ENCODE results near the gene PAM16. TPM values are rescaled to one million over a fixed set of nuclear protein-coding genes. Genes with fewer than 3 reads are reported as not detected.

PAM16 gene
- total and polyA plus RNA-seq, 9 of the 15 experiments (the other 6 are each of a cell fraction or from before 2014, with no cell fraction given) = 38.7 to 273 (median 79.3) TPM

DNA sequence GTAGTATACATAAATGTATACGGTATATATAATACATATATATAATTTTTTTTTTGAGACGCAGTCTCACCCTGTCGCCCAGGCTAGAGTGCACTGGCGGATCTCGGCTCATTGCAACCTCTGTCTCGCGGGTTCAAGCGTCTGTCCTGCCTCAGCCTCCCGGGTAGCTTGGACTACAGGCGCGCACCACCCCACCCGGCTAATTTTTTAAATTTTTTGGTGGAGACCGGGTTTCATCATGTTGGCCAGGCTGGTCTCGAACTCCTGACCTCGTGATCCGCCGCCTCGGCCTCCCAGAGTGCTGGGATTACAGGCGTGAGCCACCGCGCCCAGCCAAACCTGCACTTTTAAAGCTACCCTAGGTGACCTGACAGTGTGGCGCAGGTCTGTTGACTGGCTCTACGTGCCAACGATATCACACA lies 745 bp downstream of the PAM16 start:
- Histone ChIP-seq H3K36me3 (ENCODE audit: control insufficient read depth, insufficient read depth, low read length) (peaks cover 46% of the 10 kb centered on the region; the same call in 2 of the 3 replicates), H3K79me2 (ENCODE audit: control insufficient read depth, insufficient read depth, low read length) (peaks cover 57% of the 10 kb centered on the region), H3K27ac (ENCODE audit: extremely low read depth, low read depth, low read length) (peak overlapping the region; percentile 97), H3K4me2 (ENCODE audit: insufficient read depth, low read length) (peak overlapping the region; percentile 100), H3K9me3 (replicated peaks; ENCODE audit: control insufficient read depth, insufficient read depth, low read depth, low read length) (peaks cover 4% of the 10 kb centered on the region; the same call in 1 of the 2 replicates), H3K9me1 (ENCODE audit: control insufficient read depth, insufficient read depth, low read length) (no peaks in the 10 kb centered on the region), H3K4me1 (replicated peaks in 1 of 2; ENCODE audit: control insufficient read depth in 2 of 2, insufficient read depth in 2 of 2, low read length in 2 of 2) (peaks cover 22 to 46% of the 10 kb centered on the region in 2 experiments; a peak in 4 of 5 replicates), H2AFZ (ENCODE audit: low read depth, low read length) (peak overlapping the region; percentile 81; the same call in 1 of the 2 replicates), H3K27me3 (ENCODE audit: control insufficient read depth in 2 of 2, insufficient read depth in 2 of 2, low read length in 2 of 2) (no peaks in the 10 kb centered on the region), H3K9ac (ENCODE audit: insufficient read depth in 1 of 2, low read depth in 2 of 2, low read length in 2 of 2) (peak overlapping the region; percentile 98 to 100), H4K20me1 (replicated peaks; ENCODE audit: control insufficient read depth, insufficient read depth, low read length) (peaks cover 11% of the 10 kb centered on the region; the same call in 1 of the 2 replicates), H3K4me3 (peak overlapping the region; percentile 97)
- no peak for DNase-seq (ENCODE audit: extremely low read depth in 1 of 4, low spot score in 3 of 4)
- ChIA-PET CTCF (ENCODE audit: low intra/inter-chr PET ratio) (no interaction called here), POLR2A (interaction anchor here (0.6 to 1.4 kb wide), 8 partner anchors 11 to 467 kb away, joined by 3 to 4 read pairs (median 3); no protein-coding TSS in a partner anchor)
- BruUV-seq (replicated peaks) = no TSS peak
- under 1% methylated on average over 24 of the region's 24 CpGs for WGBS (ENCODE audit: insufficient coverage, low coverage, missing lambda C conversion rate)
- in situ Hi-C loops (cut with MboI) = no loop called here
- peak; percentile 9; the same call in 2 of the 3 replicates for ATAC-seq
- intact Hi-C loops (cut with micrococcal nuclease) = no loop called here
- FAIRE-seq = no peak
- no peak for TF ChIP-seq MBD2 (IDR thresholded peaks at IDR 0.05; ENCODE audit: borderline replicate concordance, low read depth)
- TF ChIP-seq GABPA (tag; conservative IDR thresholded peaks at IDR 0.05; ENCODE audit: low read depth) = 0 out of 2 replicates have a peak, but pooled peaks have one; percentile 9
- no peak for TF ChIP-seq ZNF134 (CRISPR knock-in tag; conservative IDR thresholded peaks at IDR 0.05)
- TF ChIP-seq, protein P1, sequence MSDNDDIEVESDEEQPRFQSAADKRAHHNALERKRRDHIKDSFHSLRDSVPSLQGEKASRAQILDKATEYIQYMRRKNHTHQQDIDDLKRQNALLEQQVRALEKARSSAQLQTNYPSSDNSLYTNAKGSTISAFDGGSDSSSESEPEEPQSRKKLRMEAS (CRISPR knock-in tag; IDR thresholded peaks at IDR 0.05) = 0 out of 2 replicates have a peak, but pooled peaks have one; percentile 38
- TF ChIP-seq, protein P2, sequence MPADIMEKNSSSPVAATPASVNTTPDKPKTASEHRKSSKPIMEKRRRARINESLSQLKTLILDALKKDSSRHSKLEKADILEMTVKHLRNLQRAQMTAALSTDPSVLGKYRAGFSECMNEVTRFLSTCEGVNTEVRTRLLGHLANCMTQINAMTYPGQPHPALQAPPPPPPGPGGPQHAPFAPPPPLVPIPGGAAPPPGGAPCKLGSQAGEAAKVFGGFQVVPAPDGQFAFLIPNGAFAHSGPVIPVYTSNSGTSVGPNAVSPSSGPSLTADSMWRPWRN (IDR thresholded peaks at IDR 0.05; ENCODE audit: low read depth) = no peak
- peak; percentile 51; the same call in 1 of the 2 replicates for TF ChIP-seq NBN (IDR thresholded peaks at IDR 0.05; ENCODE audit: low read depth)
- peak; percentile 17; the same call in 1 of the 2 replicates for TF ChIP-seq NR2C1 (IDR thresholded peaks at IDR 0.05)
- TF ChIP-seq NR2C1 (tag; IDR thresholded peaks at IDR 0.05) = no peak
- peak; percentile 66; the same call in 1 of the 2 replicates for TF ChIP-seq ADNP (tag; IDR thresholded peaks at IDR 0.05)
- TF ChIP-seq SMARCE1 (IDR thresholded peaks at IDR 0.05) = peak; percentile 46; the same call in 1 of the 2 replicates
- peak; percentile 55; the same call in 1 of the 2 replicates for TF ChIP-seq SMARCA4 (IDR thresholded peaks at IDR 0.05)
- TF ChIP-seq BCOR (IDR thresholded peaks at IDR 0.05) = peak; percentile 85; the same call in 1 of the 2 replicates
- TF ChIP-seq ZNF644 (tag; IDR thresholded peaks at IDR 0.05; ENCODE audit: low read depth) = 0 out of 2 replicates have a peak, but pooled peaks have one; percentile 54
- no peak for TF ChIP-seq ZNF668 (CRISPR knock-in tag; IDR thresholded peaks at IDR 0.05)
- TF ChIP-seq ZNF143 (CRISPR knock-in tag; IDR thresholded peaks at IDR 0.05) = 0 out of 2 replicates have a peak, but pooled peaks have one; percentile 38
- TF ChIP-seq TOE1 (IDR thresholded peaks at IDR 0.05; ENCODE audit: borderline replicate concordance) = peak; percentile 76
- no peak for TF ChIP-seq TOE1 (CRISPR knock-in tag; IDR thresholded peaks at IDR 0.05; ENCODE audit: borderline replicate concordance, low read depth)
- TF ChIP-seq, protein P3, sequence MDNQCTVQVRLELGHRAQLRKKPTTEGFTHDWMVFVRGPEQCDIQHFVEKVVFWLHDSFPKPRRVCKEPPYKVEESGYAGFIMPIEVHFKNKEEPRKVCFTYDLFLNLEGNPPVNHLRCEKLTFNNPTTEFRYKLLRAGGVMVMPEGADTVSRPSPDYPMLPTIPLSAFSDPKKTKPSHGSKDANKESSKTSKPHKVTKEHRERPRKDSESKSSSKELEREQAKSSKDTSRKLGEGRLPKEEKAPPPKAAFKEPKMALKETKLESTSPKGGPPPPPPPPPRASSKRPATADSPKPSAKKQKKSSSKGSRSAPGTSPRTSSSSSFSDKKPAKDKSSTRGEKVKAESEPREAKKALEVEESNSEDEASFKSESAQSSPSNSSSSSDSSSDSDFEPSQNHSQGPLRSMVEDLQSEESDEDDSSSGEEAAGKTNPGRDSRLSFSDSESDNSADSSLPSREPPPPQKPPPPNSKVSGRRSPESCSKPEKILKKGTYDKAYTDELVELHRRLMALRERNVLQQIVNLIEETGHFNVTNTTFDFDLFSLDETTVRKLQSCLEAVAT (IDR thresholded peaks at IDR 0.05) = 0 out of 4 replicates have a peak, but pooled peaks of 1 of the 2 experiments have one; percentile 49
- TF ChIP-seq, protein P4, sequence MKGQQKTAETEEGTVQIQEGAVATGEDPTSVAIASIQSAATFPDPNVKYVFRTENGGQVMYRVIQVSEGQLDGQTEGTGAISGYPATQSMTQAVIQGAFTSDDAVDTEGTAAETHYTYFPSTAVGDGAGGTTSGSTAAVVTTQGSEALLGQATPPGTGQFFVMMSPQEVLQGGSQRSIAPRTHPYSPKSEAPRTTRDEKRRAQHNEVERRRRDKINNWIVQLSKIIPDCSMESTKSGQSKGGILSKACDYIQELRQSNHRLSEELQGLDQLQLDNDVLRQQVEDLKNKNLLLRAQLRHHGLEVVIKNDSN (CRISPR knock-in tag; IDR thresholded peaks at IDR 0.05) = peak; percentile 30; the same call in 1 of the 2 replicates
- TF ChIP-seq KDM5B (IDR thresholded peaks at IDR 0.05; ENCODE audit: insufficient replicate concordance, low read depth, low read length) = peak; percentile 14
- TF ChIP-seq EP400 (IDR thresholded peaks at IDR 0.05) = peak; percentile 67; the same call in 1 of the 2 replicates

Measured in K562 (cell line).